Stimulated activated CD8-positive, alpha-beta memory T cell treated with anti-CD3 and anti-CD28 coated beads, Interleukin-4, amount 100 ng/mL, for 24 hours (primary cell): ENCODE data around the gene COG7.
"Not testable (repeated sequence)": the region's sequence is repeated elsewhere in the genome, so short reads cannot be mapped to it uniquely, and the experiment has no call there.

Experiments used
- DNase-seq: peaks from one replicate; pipeline ENCODE4 v3.0.0-alpha.2; 2020; ENCODE audit warnings: low read depth

The COG7 gene

DNA sequence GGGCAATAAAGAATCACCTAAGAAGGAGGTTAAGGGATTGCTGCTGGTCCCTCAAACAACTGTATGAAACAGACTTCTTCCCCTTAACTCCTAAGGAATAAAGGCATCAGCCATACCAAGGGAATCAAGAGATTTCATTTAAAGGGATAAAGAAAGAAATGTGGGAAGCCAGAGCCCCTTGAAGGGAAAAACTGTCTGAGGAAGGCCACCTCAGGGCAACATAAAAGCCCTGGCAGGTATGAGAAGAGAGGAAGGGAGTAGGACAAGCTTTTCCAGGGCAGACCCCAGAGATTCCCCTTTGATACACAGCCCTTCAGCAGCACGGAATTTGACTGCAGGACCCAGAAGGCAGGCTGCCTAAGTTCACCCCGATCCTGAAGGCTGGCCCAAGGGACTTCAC is 43.5 kb downstream of the COG7 start:
- DNase-seq, result no peak

DNA sequence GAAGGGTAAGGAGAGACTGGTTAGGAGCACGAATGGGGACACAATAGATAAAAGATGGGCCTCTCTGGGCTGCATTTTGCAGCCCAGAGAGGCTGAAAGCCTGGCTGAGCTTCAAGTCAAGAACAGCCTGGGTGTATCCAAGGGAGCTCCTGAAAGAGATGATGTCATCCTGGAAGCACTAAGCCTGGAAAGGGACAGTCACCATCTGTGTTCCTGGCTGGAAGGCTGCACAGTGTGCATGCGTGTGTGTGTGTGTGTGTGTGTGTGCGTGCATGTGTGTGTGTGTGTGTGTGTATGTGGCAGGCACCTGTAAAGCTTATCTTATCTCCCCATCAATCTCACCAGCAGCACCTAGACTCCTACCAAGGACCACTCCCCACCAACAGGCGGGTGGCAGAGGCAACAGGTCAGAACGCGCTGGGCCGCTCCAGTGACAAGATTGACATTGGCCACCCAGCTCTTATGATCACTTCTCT is 44.1 kb downstream of the COG7 start:
- no peak for DNase-seq

- DNase-seq, result no peak
Observed at GRCh38 chr16:23408242-23408822, 44.7 kb downstream of the COG7 start.

GRCh38 chr16:23407436-23408127 is 45.4 kb downstream of the COG7 start:
- DNase-seq, result no peak

GRCh38 chr16:23406546-23407240 is 46.3 kb downstream of the COG7 start:
- DNase-seq, result no peak

DNA sequence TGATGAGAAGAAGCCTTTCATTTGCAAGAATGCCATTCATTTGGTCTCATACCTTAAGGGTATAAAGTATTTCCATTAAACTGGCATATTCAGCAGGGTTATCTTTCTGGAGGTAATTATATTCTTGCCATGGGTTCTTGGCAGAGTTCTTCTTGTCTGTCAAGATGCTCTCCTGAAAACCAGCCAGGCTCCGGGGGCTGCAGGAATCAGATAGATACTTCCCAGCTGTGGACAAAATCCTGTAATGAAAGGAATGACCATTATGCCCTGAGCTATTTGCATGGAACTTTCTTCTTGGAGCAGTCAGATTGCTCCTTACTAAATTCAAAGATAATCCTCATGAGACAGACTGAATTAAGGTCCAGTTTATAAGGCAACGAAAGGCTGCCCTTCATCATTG is 47.0 kb downstream of the COG7 start:
- no peak for DNase-seq

DNA sequence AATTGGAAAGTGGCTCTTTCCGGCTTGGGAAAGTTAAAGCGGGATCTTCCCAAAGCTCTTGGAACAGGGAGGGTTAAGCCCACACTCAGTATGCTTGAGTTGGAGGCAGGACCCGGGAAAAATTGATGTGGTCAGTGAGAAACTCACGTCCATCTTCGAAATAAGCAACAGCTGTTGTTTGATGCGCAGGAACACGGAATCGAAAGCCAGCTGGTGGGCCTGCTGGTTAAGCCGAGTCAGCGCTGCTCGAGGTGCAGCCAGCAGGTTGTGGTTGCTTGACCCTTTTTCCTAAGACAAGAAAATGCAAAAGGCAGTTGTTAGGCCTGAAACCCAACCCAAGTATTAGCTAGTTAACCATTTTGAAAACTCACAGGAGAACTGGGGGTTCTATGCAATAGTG is 49.4 kb downstream of the COG7 start:
- DNase-seq, result no peak

DNA sequence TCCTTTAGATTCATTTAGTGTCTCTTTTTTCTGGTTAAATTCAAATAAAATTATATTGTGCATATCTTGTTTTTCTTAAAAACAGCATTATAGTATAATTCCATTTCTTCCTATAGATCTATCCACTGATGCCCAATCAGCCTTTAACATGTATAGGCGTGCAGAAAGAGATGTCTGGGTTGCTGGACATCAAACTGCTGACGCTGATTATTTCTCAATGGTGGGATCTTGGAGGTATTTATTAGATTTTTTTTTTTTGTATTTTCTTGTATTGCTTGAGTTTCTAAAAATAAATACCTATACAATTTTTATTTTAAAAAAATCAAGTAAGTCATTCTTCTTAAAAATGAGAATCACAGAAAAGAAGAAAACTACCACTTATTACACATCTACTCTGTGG is 50.9 kb downstream of the COG7 start:
- no peak for DNase-seq

DNA sequence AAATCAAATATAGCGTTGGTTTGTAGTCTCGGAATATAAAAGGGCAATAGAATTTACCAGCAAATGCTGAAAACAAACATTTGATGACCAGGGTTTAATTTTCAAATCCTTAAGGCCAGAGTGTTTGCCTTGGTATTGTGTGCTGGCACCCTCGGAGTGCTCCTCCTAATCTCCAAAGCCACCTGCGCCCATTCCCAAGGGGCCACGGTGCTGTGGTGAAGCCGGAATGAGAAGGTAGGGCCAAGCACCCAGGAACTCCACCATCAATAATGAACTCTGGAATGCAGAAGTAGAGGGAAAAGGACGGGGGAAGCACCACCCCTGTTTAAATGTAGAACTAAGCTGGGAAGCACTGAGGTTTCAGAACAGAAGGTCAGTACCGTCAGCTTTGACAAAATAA is 51.9 kb downstream of the COG7 start:
- DNase-seq, result no peak

GRCh38 chr16:23400447-23400846 is 52.5 kb downstream of the COG7 start:
- not testable (repeated sequence) for DNase-seq

DNA sequence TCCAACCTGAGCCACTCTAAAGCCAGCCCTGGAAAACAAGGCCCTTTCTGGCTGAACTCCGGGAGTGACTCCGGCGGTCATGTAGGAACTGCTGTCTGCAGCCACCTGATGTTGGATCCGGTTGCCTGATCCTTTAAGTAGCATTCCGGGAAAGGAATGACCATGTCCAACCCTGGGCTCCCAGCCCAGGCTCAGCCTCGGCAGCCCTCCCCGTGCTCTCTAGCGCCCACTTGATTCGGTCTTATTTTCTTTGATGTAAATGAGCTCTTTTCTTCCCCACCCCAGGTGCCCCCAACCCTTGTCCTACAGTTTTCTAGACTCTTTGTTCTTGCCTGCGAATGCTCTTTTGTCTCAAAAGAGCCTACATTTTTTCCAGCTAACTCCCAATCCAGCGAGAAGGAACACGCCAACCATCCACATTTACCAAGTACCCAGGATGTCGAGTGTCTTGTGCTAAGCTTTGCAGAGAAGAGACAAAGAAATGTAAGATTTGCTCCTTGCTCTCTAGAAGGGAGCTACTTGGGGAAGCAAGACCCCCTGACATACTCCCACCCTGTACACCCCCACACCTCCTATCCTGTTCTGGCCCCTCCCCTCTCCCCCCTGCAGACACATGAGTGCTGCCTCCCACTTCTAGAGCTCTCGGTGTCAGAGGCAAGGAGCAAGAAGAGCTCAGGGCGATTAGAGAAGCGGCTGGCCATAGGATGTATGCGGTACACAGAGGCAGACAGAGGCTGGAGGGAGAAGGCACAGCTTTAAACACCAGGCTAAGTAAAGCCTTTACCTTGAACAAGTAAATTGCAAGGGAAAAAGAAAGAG is 53.8 kb downstream of the COG7 start:
- no peak for DNase-seq

- DNase-seq, result no peak
Observed at GRCh38 chr16:23397464-23397863, 55.5 kb downstream of the COG7 start.

- no peak for DNase-seq
Observed at GRCh38 chr16:23395732-23396131, 57.3 kb downstream of the COG7 start.

DNA sequence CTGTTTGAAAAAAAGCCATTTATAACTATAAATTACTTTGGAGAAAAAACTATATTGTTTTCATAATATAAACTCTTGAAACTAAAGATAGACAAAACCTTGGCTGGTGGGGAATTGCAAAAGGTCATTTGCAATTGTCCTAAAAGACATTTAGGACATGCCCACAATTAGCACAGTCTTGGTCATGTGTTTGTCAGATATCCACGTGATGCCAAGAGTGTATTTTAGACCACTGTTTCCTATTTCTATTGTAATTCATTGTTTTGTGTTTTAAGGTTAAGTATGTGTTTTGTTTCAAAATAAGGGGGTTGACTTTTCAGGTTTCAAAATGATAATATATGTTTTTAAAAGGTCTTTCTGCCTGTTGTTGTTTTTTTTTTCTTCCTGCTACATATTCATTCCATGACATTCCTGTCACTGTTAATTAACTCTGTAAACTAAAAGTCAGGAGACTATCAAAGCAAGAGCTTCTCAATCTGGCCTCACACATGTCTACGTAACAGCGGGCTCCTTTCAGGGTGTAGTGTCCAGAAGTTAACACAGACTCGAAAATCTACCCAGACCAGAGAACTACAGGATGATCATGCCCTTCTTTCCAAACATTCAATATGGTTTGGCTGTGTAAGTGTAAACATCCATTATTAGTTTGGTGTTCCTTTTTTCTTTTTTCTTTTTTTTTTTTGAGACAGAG is 58.7 kb downstream of the COG7 start:
- DNase-seq, result no peak

GRCh38 chr16:23392223-23392600 is 60.8 kb downstream of the COG7 start:
- no peak for DNase-seq

DNA sequence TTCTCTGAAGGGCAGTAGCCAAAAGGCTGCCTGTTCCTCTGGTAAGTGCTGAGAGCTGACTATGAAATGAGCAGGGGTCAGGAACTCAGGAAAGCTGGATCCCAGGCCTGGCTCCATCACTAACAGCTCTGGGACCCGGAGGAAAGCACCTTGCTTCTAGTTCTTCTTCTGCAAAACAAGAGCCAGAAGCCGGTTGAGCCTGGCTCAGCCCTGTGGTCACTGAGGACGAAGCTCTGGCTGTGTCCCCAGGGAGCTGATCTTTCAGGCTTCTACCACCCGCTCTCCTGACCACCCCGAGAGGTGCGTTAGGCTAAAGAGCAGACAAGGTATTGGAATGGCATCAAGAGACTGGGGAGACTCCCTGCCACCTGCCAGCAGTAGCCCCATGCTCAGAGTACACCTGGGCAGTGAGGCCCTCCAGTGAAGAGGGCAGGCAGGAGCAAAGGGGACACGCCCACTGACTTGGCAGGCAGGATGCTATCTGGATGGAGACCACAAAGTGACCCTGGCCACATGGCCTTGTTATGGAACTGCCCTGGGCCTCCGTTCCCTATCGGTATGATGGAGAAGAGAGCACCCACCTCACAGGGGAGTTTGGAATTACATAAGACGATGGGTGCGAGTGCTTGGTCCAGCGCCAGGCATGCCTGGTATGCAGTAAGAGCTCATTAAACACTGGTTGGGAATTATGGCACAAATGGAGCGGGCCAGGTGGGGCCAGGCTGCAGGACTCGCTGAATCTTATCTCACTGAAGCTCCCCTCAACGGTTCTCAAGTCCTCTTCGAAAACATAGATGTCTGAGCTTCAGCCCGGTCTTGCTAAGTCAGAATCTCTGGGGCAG is 61.4 kb downstream of the COG7 start:
- DNase-seq, result no peak

- DNase-seq, result not testable (repeated sequence)
Observed at GRCh38 chr16:23389936-23390335, 63.1 kb downstream of the COG7 start.

DNA sequence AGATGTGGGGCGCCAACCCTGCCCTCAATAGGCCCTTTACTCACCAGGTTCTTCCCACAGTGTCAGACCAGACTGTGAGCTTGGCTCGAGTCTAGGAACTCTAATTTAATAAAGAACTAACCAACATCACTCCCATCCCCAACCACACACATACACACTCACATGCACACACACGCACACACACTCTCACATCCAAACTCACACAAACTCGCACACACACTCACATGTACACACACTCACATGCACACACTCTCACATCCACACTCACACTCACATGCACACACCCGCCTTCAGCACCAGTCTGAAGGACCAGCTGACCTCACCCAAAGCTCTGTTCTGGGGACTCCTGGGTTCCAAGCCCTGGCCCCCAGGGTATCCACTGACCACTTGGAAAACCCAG is 63.8 kb downstream of the COG7 start:
- no peak for DNase-seq

DNA sequence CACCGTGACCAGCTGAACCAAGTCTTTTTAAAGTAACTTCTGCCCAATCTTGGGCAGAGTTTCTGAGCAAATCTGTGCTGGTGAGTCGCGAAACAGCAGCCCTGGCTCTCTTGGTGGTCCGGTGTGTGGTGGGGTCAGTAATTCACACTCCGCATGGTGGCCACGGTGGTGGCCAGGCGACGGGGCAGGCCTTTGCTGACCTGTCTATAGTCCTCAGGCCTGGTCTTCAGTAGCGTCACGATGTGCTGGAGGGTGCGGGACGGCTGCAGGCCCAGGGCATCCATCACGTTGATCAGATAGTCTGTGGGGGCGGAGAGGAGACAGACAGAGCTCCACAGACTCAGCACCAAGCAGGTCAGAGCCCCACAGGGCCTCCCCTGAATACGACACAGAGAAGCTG is 64.2 kb downstream of the COG7 start:
- no peak for DNase-seq

- no peak for DNase-seq
Observed at GRCh38 chr16:23387666-23388065, 65.3 kb downstream of the COG7 start.

DNA sequence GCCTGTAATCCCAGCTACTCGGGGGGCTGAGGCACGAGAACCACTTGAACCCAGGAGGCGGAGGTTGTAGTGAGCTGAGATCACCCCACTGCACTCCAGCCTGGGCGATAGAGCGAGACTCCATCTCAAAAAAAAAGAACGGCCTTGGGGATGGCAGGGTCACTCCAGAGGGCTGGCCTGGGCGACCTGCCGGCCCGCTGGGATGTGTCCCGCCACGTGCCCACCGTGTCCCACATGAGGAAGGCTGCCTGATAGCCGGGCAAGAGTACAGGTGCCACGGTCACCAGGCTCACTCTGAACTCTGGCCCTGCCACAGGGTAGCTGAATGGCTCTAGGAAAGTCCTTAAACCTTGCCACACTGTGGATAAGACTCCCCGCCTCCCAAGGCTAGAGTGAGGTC is 67.5 kb downstream of the COG7 start:
- DNase-seq, result no peak
